ENCODE data around the gene EPHX1.

DNA sequence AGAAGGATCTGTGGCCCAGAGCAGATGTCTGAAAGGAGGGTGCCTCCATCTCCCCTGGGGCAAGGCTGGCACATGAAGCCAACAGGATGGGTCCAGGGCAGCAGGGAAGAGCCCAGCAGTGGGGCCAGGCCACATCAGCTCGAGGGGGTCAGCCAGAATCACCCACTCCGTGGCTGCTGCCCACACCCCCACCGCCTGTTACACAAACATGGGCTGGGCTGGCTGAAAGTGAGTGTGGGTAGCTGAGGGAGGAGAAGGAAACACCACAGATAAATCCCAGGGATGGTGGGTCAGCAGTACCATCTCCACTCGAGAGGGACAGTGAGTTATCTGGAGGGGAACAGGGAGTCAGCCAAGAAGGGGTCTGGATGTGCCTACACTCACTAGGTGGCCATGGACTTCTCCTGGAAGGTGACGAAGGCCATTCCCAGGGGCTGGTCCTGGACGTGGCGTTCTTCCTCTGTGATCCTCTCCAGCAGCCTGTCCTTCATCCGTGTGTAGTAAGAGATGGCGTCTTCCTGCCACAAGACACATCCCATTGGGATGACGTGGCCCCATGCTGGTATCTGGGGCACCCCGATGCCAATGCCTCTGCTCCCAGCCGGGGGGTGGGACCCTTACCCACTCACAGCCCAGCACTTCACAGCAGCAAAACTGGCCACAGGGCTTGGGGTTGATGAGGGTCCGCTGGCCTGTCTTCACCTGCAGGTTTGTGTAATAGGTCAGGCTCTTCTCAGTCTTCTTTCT is 52.1 kb downstream of the EPHX1 start:
- TF ChIP-seq, protein P1, sequence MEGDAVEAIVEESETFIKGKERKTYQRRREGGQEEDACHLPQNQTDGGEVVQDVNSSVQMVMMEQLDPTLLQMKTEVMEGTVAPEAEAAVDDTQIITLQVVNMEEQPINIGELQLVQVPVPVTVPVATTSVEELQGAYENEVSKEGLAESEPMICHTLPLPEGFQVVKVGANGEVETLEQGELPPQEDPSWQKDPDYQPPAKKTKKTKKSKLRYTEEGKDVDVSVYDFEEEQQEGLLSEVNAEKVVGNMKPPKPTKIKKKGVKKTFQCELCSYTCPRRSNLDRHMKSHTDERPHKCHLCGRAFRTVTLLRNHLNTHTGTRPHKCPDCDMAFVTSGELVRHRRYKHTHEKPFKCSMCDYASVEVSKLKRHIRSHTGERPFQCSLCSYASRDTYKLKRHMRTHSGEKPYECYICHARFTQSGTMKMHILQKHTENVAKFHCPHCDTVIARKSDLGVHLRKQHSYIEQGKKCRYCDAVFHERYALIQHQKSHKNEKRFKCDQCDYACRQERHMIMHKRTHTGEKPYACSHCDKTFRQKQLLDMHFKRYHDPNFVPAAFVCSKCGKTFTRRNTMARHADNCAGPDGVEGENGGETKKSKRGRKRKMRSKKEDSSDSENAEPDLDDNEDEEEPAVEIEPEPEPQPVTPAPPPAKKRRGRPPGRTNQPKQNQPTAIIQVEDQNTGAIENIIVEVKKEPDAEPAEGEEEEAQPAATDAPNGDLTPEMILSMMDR (IDR thresholded peaks at IDR 0.05) = no peak
- TF ChIP-seq POLR2AphosphoS5 (IDR thresholded peaks at IDR 0.05) (no peak), POLR2A (IDR thresholded peaks at IDR 0.05) (no peak), EP300 (IDR thresholded peaks at IDR 0.05) (no peak)

Data from upper lobe of left lung (tissue), 4 donors.